ENCODE measurements around the gene GAL3ST1.

DNA sequence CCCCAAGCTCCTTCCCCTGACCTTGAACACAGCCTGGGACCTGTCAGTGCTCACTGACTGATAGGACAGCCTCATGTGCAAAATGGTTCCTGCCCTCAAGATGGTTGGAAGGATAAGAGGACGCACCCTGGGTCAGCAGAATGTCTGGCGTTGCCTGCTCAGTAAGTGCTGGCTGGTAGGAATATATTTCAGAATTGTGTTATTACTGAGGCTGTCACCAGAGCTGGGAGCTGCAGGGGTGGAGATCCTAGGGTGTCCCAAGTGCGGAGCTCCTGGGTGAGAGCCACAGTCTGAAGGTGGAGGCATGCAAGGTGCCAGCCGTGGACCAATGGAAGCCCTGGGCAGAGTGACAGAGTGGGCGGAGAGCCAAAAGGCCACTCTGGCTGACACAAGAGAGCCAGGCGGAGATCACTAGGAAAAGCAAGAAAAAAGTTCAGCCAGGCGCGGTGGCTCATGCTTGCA, 67.9 kb downstream of the GAL3ST1 start:
- TF ChIP-seq CTCF (IDR thresholded peaks at IDR 0.05) (no peak), EZH2 (IDR thresholded peaks at IDR 0.05; ENCODE audit: borderline replicate concordance, insufficient read depth, low read depth, low read length, poor library complexity, severe bottlenecking) (no peak)

Data from B cell (primary cell).